ENCODE measurements around the gene HSFX1.
"Not testable (repeated sequence)": the region's sequence is repeated elsewhere in the genome, so short reads cannot be mapped to it uniquely, and the experiment has no call there.

HSFX1 gene

DNA sequence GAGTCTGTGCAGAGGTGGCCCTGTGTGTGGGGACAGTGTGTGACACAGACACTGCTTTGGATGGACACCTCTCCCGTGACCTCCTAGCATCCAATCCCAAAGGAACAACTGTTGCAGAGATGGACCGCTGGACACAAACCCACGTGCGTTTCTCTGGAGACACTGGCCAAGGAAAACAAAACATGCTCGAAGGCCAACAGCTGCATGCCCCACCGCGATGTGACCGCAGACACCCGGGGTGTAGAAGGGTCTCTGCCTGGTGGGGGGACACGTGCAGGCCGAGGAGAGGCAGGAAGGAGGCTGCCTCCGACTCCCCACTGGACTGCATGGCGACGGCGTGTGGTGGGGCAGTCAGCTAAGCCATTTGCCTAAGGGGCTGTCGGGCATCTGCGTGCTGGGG lies at the start of gene HSFX1:
Gene HSFX1 (plus strand): TSS at position 301 of the 400 bp plus-strand sequence. CDS start 614 bp downstream, outside the sequence.
- not testable (repeated sequence) for DNase-seq

GRCh38 chrX:149727308-149727707 lies 46.6 kb upstream of the HSFX1 start:
- not testable (repeated sequence) for DNase-seq

GRCh38 chrX:149742269-149742668 lies 31.6 kb upstream of the HSFX1 start:
- not testable (repeated sequence) for DNase-seq

- not testable (repeated sequence) for DNase-seq
Observed at GRCh38 chrX:149746390-149747007, 27.4 kb upstream of the HSFX1 start.

GRCh38 chrX:149757206-149758067 lies 16.4 kb upstream of the HSFX1 start:
- no peak for DNase-seq

DNA sequence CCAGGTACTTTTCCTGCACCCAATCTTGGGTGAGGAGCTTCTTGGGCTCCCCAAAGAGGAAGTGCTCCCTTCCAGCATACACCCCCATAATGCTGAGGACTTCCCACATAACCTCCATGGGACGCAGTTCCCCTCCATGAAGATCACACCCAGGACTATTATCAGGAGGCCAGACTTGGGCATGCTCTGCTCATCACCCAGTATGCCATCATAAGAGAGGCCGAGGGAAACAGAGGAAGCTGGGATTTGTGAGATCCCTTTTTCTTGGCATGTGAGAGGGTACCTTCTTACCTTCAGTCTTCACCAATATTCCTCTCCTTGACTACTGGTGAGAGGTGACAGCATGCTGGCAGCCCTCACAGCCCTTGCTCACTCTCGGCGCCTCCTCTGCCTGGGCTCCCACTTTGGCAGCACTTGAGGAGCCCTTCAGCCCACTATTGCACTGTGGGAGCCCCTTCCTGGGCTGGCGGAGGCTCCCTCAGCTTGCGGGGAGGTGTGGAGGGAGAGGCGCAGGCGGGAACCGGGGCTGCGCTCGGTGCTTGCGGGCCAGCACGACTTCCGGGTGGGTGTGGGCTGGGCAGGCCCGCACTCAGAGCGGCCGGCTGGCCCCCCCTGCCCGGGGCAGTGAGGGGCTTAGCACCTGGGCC lies 15.7 kb upstream of the HSFX1 start:
- DNase-seq = no peak

GRCh38 chrX:149758715-149759078 lies 15.2 kb upstream of the HSFX1 start:
- not testable (repeated sequence) for DNase-seq

- DNase-seq = no peak
Observed at GRCh38 chrX:149759824-149760223, 14.0 kb upstream of the HSFX1 start.

GRCh38 chrX:149760965-149761364 lies 12.9 kb upstream of the HSFX1 start:
- no peak for DNase-seq

- not testable (repeated sequence) for DNase-seq
Observed at GRCh38 chrX:149761858-149762674, 11.8 kb upstream of the HSFX1 start.

DNA sequence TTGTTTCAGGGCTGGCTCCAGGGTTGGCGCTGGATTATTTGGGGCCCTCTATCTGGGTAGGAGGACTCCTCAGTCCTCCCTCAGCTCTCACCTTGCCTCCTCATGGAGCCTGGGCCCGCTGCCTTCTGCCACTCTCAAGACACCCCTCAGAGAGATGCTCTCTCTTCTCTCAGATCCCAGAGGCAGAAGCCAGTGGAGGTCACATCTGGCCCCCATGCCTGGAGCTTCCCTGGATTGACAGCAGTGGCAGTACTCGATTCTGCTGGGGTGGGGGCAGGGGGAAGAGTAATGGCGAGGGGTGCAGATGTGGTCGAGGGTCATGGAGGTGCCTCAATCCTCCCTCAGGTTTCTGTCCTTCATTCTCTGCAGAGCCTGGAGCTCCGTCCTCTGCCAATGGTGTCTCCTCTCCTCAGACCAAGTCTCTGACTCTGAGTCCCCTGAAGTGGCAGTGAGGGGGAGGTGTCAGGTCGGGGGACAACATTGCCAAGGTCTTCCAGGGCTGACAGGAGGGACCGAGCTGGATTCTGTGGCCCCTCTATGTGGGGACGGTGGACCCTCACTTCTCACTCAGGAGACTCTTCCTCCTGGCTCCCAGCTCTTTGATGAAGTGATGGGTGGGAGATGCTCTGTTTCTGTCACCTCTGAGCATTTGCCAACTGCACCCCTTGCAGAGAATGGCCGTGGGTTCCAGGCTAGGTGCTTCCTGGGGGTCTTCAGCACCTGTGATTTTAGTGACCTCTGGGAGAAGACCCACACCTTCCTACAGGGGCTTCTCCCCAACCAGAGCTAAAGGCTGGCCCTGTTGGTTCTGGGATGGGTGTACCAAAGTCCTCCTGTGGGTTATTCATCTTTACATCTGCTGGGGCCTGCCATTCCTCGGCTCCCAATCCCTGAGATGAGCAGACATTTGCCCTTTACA lies 10.9 kb upstream of the HSFX1 start:
- DNase-seq = no peak

DNA sequence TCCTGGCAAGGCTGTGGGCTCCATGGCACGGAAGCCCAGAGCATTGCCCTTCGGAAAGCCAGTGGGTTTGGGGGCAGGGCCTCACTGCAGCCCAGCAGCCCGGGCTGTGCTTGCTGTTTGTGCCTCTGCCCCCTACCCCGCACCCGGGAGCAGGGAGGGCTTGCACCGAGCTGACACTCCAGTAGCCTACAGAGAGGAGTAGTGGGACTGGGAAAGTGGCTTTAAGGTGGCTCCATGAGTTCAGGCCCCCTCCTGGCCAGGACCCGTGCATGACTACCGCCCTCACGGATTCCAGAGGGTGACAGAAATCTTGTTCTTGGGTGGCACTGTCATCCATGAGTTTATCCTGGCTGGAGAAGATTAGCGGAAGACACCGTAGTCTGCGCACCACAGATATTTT lies 3.5 kb upstream of the HSFX1 start:
- not testable (repeated sequence) for DNase-seq

- not testable (repeated sequence) for DNase-seq
Observed at GRCh38 chrX:149773026-149773425, 842 bp upstream of the HSFX1 start.

DNA sequence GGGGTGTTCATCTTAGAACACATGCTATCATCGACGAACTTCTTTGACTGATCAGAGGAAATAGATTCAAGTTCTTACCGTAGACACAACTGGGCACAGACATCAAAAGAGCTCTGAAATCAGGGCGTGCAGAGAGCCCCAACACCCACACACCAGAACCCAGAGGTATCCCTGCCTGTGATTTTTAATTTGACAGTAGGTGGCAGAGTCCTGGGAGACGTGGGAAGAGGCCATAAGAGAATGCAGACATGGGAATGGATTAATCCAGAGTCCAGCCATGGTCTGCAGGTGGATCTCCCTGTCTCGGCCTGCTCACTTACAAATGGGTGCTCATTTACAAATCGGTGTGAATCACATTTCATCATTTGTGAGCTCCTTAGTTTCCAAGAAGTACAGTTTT lies 4.1 kb downstream of the HSFX1 start:
- DNase-seq = not testable (repeated sequence)

DNA sequence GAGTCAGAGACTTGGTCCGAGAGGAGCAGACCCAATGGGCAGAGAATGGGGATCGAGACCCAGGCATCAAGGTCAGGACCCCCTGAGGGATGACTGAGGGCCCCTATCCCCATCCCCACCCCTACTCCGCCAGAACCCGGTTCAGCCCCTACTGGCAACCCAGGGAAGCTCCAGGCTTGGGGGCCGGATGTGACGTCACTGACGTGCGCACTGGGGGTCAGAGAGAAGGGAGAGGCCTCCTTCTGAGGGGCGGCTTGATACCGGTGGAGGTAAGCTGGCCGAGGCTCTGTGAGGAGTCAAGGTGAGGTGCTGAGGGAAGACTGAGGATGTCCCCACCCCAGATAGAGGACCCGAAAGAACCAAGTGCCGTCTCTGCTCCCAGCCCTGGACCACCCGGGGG lies 7.9 kb downstream of the HSFX1 start, which contains the start of gene MAGEA9:
Gene MAGEA9 (plus strand): TSS at position 204 of the 400 bp plus-strand sequence. CDS start 4,281 bp downstream, outside the sequence.
- DNase-seq = not testable (repeated sequence)

GRCh38 chrX:149795531-149795930 lies 21.7 kb downstream of the HSFX1 start:
- DNase-seq = not testable (repeated sequence)

DNA sequence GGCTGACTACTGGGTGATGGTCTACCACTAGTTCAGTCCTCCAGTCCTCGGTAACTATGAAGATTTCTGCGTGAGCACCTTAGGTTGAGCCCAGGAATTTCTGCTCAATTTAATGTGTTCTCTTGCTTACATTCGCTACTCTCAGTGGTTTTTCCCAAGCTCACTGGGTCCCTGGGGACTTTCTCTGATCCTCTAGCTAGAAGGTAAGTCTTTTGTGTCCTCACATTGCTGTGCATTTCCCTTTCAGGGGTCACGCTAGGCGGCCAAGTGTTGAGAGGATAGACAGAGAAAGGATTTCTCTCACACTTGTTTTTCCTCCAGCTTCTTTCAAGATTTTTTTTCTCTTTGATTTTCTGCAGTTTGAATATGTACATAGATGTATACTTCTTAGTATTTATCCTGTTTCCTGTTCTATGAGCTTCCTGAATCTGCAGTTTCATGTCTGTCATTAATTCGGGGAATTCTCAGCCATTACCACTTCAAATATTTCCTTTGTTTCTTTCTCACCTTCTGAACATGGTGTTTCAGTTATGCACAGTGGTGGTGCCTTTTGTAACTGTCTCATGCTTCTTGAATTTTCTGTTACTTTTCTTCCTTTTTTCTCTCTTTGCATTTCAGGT lies 25.3 kb downstream of the HSFX1 start:
- DNase-seq = no peak

DNA sequence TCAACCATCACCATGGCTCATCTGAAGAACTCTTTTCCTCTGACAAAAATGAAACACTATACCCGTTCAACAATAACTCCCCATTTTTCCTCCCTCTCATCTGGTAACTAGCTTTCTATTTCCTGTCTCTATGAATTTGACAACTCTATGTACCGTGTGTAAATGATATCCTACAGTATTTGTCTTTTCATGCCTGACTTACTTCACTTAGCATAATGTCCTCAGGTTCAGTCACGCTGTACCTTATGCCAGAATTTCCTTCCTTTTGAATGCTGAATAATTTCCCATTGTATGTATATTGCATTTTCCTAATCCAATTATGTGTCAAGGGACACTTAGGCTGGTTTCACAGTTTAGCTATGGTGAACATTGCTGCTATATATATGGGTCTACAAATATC lies 26.1 kb downstream of the HSFX1 start:
- DNase-seq = peak; percentile 35

DNA sequence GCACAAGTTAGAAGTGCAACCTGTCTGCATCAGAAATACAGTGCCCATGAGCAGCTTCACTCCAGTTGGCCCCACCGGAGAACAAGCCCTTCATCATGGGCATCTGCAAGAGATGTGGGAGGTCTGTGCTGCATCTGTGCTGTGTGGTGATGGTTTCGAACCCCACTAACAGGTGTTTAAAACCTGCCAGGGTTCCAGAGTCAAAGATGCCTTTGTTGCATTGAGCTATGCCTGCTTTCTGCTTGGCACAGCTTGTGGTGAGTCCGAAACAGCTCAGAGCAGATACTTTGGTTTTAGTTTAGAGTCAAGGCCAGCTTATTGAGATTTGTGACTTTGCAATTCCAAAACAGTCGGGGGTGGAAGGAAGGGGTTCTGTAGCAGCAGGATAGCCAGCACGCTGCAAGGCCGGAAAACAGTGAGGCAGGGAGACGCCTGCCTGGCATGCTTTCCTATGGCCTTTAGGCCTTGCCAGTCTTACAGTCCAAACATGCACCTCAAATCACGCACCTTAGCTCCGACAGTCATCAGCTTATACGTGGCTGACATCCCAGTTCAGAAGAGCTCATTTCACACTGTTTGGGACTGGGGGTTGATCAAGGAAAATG lies 29.7 kb downstream of the HSFX1 start:
- DNase-seq = no peak

- no peak for DNase-seq
Observed at GRCh38 chrX:149804102-149804501, 30.2 kb downstream of the HSFX1 start.

Measured in NCI-H1436 (cell line).